Measurements from ENCODE around the gene ENKUR.

ENKUR gene

DNA sequence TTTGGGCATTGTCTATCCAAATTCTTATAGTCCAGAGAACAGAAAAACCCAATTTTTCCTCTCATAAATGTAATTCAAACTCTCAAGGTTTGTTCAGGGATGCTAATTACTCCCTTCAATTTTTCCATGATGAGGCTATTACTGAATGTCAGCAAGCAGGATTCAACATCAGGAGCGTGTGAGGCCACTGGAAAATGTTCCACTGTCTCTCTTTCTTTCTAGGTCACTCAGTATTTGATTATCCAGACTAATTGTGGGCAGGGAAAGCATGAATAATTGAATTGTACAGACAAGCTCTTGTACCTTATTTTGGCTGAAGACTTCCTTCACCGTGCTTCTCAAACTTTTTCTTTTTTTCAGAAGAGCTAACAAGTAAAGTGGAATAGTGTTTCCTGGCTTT lies 31.1 kb upstream of the ENKUR start:
- TF ChIP-seq FOXM1 (IDR thresholded peaks at IDR 0.05; ENCODE audit: borderline replicate concordance, low read depth) (no peak), ZBTB7A (IDR thresholded peaks at IDR 0.05; ENCODE audit: low read depth) (no peak), TAF1 (IDR thresholded peaks at IDR 0.05; ENCODE audit: low read depth) (no peak), TCF12 (IDR thresholded peaks at IDR 0.05; ENCODE audit: low read depth) (no peak), YY1 (IDR thresholded peaks at IDR 0.05; ENCODE audit: low read depth) (no peak), CREB1 (IDR thresholded peaks at IDR 0.05; ENCODE audit: low read depth) (no peak), EP300 (IDR thresholded peaks at IDR 0.05; ENCODE audit: borderline replicate concordance) (no peak), RAD21 (IDR thresholded peaks at IDR 0.05; ENCODE audit: low read depth) (no peak), CEBPB (IDR thresholded peaks at IDR 0.05) (no peak), TEAD4 (IDR thresholded peaks at IDR 0.05) (no peak), EGR1 (IDR thresholded peaks at IDR 0.05) (no peak)
- TF ChIP-seq, protein P1, sequence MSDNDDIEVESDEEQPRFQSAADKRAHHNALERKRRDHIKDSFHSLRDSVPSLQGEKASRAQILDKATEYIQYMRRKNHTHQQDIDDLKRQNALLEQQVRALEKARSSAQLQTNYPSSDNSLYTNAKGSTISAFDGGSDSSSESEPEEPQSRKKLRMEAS (IDR thresholded peaks at IDR 0.05): no peak
- TF ChIP-seq, protein P2, sequence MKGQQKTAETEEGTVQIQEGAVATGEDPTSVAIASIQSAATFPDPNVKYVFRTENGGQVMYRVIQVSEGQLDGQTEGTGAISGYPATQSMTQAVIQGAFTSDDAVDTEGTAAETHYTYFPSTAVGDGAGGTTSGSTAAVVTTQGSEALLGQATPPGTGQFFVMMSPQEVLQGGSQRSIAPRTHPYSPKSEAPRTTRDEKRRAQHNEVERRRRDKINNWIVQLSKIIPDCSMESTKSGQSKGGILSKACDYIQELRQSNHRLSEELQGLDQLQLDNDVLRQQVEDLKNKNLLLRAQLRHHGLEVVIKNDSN (IDR thresholded peaks at IDR 0.05): no peak
- TF ChIP-seq, protein P3, sequence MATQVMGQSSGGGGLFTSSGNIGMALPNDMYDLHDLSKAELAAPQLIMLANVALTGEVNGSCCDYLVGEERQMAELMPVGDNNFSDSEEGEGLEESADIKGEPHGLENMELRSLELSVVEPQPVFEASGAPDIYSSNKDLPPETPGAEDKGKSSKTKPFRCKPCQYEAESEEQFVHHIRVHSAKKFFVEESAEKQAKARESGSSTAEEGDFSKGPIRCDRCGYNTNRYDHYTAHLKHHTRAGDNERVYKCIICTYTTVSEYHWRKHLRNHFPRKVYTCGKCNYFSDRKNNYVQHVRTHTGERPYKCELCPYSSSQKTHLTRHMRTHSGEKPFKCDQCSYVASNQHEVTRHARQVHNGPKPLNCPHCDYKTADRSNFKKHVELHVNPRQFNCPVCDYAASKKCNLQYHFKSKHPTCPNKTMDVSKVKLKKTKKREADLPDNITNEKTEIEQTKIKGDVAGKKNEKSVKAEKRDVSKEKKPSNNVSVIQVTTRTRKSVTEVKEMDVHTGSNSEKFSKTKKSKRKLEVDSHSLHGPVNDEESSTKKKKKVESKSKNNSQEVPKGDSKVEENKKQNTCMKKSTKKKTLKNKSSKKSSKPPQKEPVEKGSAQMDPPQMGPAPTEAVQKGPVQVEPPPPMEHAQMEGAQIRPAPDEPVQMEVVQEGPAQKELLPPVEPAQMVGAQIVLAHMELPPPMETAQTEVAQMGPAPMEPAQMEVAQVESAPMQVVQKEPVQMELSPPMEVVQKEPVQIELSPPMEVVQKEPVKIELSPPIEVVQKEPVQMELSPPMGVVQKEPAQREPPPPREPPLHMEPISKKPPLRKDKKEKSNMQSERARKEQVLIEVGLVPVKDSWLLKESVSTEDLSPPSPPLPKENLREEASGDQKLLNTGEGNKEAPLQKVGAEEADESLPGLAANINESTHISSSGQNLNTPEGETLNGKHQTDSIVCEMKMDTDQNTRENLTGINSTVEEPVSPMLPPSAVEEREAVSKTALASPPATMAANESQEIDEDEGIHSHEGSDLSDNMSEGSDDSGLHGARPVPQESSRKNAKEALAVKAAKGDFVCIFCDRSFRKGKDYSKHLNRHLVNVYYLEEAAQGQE (IDR thresholded peaks at IDR 0.05; ENCODE audit: low read depth): no peak

DNA sequence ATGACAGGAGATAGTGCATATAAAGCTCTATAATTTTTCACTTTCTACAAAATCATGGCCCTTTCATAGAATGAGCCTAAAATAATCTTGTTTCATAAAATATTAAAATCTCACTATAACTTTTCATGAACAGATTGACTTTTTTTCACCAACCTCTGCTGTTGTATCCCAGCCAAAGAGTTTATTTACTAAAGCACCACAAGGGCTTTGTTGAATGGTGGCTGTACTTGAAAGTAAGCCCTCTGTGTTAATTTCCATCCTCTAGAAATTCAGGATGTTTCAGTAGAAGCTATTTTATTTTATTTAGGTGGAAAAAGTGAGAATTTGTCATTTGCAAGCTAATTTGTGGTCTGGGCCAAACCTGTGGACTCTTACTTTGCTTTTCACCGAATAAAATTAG lies 30.7 kb upstream of the ENKUR start:
- TF ChIP-seq, protein P1 (IDR thresholded peaks at IDR 0.05): no peak
- TF ChIP-seq CREB1 (IDR thresholded peaks at IDR 0.05; ENCODE audit: low read depth) (no peak), TEAD4 (IDR thresholded peaks at IDR 0.05) (no peak), RAD21 (IDR thresholded peaks at IDR 0.05; ENCODE audit: low read depth) (no peak), EGR1 (IDR thresholded peaks at IDR 0.05) (no peak), NFIC (IDR thresholded peaks at IDR 0.05) (no peak), CEBPB (IDR thresholded peaks at IDR 0.05) (no peak), TAF1 (IDR thresholded peaks at IDR 0.05; ENCODE audit: low read depth) (no peak), TCF12 (IDR thresholded peaks at IDR 0.05; ENCODE audit: low read depth) (no peak), EP300 (IDR thresholded peaks at IDR 0.05; ENCODE audit: borderline replicate concordance) (no peak)
- TF ChIP-seq, protein P2 (IDR thresholded peaks at IDR 0.05): no peak
- TF ChIP-seq, protein P3 (IDR thresholded peaks at IDR 0.05; ENCODE audit: low read depth): no peak

DNA sequence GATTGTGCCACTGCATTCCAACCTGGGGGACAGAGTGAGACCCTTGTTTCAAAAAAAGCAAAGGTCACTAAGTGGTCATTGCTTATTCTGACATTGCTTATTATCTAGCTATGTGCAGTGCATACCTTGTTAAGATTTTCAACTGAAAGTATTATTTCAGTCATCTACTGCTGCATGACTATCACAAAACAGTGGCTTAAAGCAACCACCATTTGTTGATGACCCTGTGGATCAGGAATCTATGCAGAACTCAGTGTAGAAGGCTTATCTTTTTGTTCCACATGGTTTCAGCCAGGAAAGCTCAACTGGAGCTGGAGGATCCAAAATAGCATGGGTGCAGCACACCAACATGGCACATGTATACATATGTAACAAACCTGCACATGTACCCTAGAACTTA lies 23.6 kb upstream of the ENKUR start:
- TF ChIP-seq, protein P1 (IDR thresholded peaks at IDR 0.05): no peak
- TF ChIP-seq ZBTB7A (IDR thresholded peaks at IDR 0.05; ENCODE audit: low read depth) (no peak), EP300 (IDR thresholded peaks at IDR 0.05; ENCODE audit: borderline replicate concordance) (no peak), TCF12 (IDR thresholded peaks at IDR 0.05; ENCODE audit: low read depth) (no peak), FOXM1 (IDR thresholded peaks at IDR 0.05; ENCODE audit: borderline replicate concordance, low read depth) (no peak), TEAD4 (IDR thresholded peaks at IDR 0.05) (no peak), CREB1 (IDR thresholded peaks at IDR 0.05; ENCODE audit: low read depth) (no peak), EGR1 (IDR thresholded peaks at IDR 0.05) (no peak), YY1 (IDR thresholded peaks at IDR 0.05; ENCODE audit: low read depth) (no peak), TAF1 (IDR thresholded peaks at IDR 0.05; ENCODE audit: low read depth) (no peak), NFIC (IDR thresholded peaks at IDR 0.05) (no peak), RAD21 (IDR thresholded peaks at IDR 0.05; ENCODE audit: low read depth) (no peak), CEBPB (IDR thresholded peaks at IDR 0.05) (no peak)
- TF ChIP-seq, protein P2 (IDR thresholded peaks at IDR 0.05): no peak
- TF ChIP-seq, protein P3 (IDR thresholded peaks at IDR 0.05; ENCODE audit: low read depth): no peak

DNA sequence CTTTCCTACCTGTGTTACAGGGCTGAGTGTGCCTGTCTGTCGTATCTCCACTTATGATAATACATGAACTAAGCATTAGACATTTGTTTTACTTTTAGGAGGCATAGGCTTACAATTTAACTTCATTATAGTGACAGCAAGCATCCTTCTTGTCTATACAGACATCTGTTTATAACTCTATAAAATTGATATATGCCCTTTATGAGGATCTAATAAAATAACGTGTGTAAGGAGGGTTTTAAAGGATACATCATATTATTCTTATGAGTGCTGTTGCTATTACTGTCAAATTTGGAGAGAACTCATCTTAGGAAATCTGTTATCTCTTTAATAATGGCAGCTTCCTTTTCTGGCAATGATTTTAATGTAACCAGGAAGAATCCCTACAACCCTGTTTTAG lies 22.4 kb upstream of the ENKUR start:
- no peak for TF ChIP-seq NFIC (IDR thresholded peaks at IDR 0.05)
- TF ChIP-seq FOXM1 (IDR thresholded peaks at IDR 0.05; ENCODE audit: borderline replicate concordance, low read depth): no peak
- TF ChIP-seq EGR1 (IDR thresholded peaks at IDR 0.05): no peak
- TF ChIP-seq, protein P1 (IDR thresholded peaks at IDR 0.05): no peak
- TF ChIP-seq, protein P3 (IDR thresholded peaks at IDR 0.05; ENCODE audit: low read depth): no peak
- TF ChIP-seq CREB1 (IDR thresholded peaks at IDR 0.05; ENCODE audit: low read depth): no peak
- TF ChIP-seq, protein P2 (IDR thresholded peaks at IDR 0.05): no peak
- no peak for TF ChIP-seq ZBTB7A (IDR thresholded peaks at IDR 0.05; ENCODE audit: low read depth)
- TF ChIP-seq TEAD4 (IDR thresholded peaks at IDR 0.05): no peak
- TF ChIP-seq EP300 (IDR thresholded peaks at IDR 0.05; ENCODE audit: borderline replicate concordance): no peak
- TF ChIP-seq RAD21 (IDR thresholded peaks at IDR 0.05; ENCODE audit: low read depth): no peak
